ENCODE measurements around the gene ZNF784. TPM values are rescaled to one million over a fixed set of nuclear protein-coding genes. Genes with fewer than 3 reads are reported as not detected.

The ZNF784 gene
- total and polyA plus RNA-seq, 9 of the 15 experiments (the other 6 are each of a cell fraction or from before 2014, with no cell fraction given), result 0.14 to 6.1 (median 2.1) TPM

GRCh38 chr19:55653651-55654322, 29.4 kb upstream of the ZNF784 start (continued):
- TF ChIP-seq ILF3 (IDR thresholded peaks at IDR 0.05; ENCODE audit: borderline replicate concordance), result no peak
- TF ChIP-seq RAD51 (IDR thresholded peaks at IDR 0.05; ENCODE audit: borderline replicate concordance, low read depth), result peak; percentile 26; the same call in 1 of the 2 replicates
- no peak for TF ChIP-seq TCF15 (CRISPR knock-in tag; IDR thresholded peaks at IDR 0.05)
- TF ChIP-seq CBX8 (IDR thresholded peaks at IDR 0.05; ENCODE audit: borderline replicate concordance, extremely low read depth, low read depth, low read length, poor library complexity, severe bottlenecking), result no peak
- TF ChIP-seq CXXC5 (CRISPR knock-in tag; IDR thresholded peaks at IDR 0.05), result peak; percentile 95
- TF ChIP-seq GATA2 (CRISPR knock-in tag; IDR thresholded peaks at IDR 0.05), result no peak
- no peak for TF ChIP-seq LARP7 (IDR thresholded peaks at IDR 0.05)
- peak; percentile 56; the same call in 1 of the 2 replicates for TF ChIP-seq KLF13 (tag; IDR thresholded peaks at IDR 0.05; ENCODE audit: borderline replicate concordance, low read depth)
- peak; percentile 12 for TF ChIP-seq SP2 (IDR thresholded peaks at IDR 0.05; ENCODE audit: extremely low read depth, low read depth, low read length, poor library complexity, severe bottlenecking)
- no peak for TF ChIP-seq HOXB6 (CRISPR knock-in tag; IDR thresholded peaks at IDR 0.05; ENCODE audit: borderline replicate concordance)
- no peak for TF ChIP-seq NFXL1 (CRISPR knock-in tag; IDR thresholded peaks at IDR 0.05)
- TF ChIP-seq MYBL2 (IDR thresholded peaks at IDR 0.05; ENCODE audit: low read depth), result no peak
- no peak for TF ChIP-seq MYBL2 (CRISPR knock-in tag; IDR thresholded peaks at IDR 0.05; ENCODE audit: borderline replicate concordance)
- no peak for TF ChIP-seq SMARCB1 (IDR thresholded peaks at IDR 0.05; ENCODE audit: insufficient read length, low read depth)
- TF ChIP-seq CBFA2T2 (conservative IDR thresholded peaks at IDR 0.05), result no peak
- no peak for TF ChIP-seq ZNF699 (CRISPR knock-in tag; IDR thresholded peaks at IDR 0.05; ENCODE audit: insufficient replicate concordance)
- TF ChIP-seq EZH2 (IDR thresholded peaks at IDR 0.05; ENCODE audit: borderline replicate concordance, low read depth, low read length), result no peak
- TF ChIP-seq CBX2 (IDR thresholded peaks at IDR 0.05; ENCODE audit: insufficient read depth, low read length, poor library complexity, severe bottlenecking), result no peak
- TF ChIP-seq ZNF57 (CRISPR knock-in tag; IDR thresholded peaks at IDR 0.05), result no peak
- TF ChIP-seq, protein P1, sequence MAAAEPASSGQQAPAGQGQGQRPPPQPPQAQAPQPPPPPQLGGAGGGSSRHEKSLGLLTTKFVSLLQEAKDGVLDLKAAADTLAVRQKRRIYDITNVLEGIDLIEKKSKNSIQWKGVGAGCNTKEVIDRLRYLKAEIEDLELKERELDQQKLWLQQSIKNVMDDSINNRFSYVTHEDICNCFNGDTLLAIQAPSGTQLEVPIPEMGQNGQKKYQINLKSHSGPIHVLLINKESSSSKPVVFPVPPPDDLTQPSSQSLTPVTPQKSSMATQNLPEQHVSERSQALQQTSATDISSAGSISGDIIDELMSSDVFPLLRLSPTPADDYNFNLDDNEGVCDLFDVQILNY (CRISPR knock-in tag; IDR thresholded peaks at IDR 0.05), result no peak
- peak; percentile 95 for TF ChIP-seq GABPB1 (CRISPR knock-in tag; IDR thresholded peaks at IDR 0.05)
- TF ChIP-seq C11orf30 (IDR thresholded peaks at IDR 0.05; ENCODE audit: low read depth), result peak; percentile 65
- TF ChIP-seq ZNF24 (IDR thresholded peaks at IDR 0.05), result no peak; the same call in 1 of the 2 replicates
- TF ChIP-seq CHD4 (IDR thresholded peaks at IDR 0.05; ENCODE audit: insufficient read depth, insufficient replicate concordance, low read depth, low read length, poor library complexity, severe bottlenecking), result no peak
- 0 out of 2 replicates have a peak, but pooled peaks have one; percentile 29 for TF ChIP-seq MECOM (CRISPR knock-in tag; IDR thresholded peaks at IDR 0.05)
- TF ChIP-seq ZNF133 (CRISPR knock-in tag; IDR thresholded peaks at IDR 0.05), result no peak
- TF ChIP-seq BRCA1 (IDR thresholded peaks at IDR 0.05), result no peak
- no peak for TF ChIP-seq BRCA1 (CRISPR knock-in tag; IDR thresholded peaks at IDR 0.05)
- TF ChIP-seq ELF1 (tag; IDR thresholded peaks at IDR 0.05), result peak; percentile 99
- 0 out of 2 replicates have a peak, but pooled peaks have one; percentile 46 for TF ChIP-seq ERF (CRISPR knock-in tag; IDR thresholded peaks at IDR 0.05)
- TF ChIP-seq MTA3 (IDR thresholded peaks at IDR 0.05; ENCODE audit: borderline replicate concordance), result no peak; the same call in 1 of the 2 replicates

All from K562 (cell line).